Measurements from ENCODE around the gene B3GNT8.

GRCh38 chr19:41413947-41414346 is 13.2 kb downstream of the B3GNT8 start:
- TF ChIP-seq CTCF (IDR thresholded peaks at IDR 0.05; ENCODE audit: poor library complexity) (no peak), EZH2 (IDR thresholded peaks at IDR 0.05; ENCODE audit: borderline replicate concordance) (no peak)

Data from hepatocyte (in vitro differentiated cells).